SK-N-SH (cell line): Measurements from ENCODE around the gene ECHDC1. TPM values are rescaled to one million over a fixed set of nuclear protein-coding genes. Genes with fewer than 3 reads are reported as not detected.
A peak's percentile ranks its signal among the peaks of the same experiment; 100 is the strongest.

Experiments used
- CTCF ChIA-PET: fragments of 300-600, 350-600 bp; formaldehyde crosslinking; extraction: SDS; loops from one replicate; lab custom pipeline; 2021; lab: Yijun Ruan, JAX
- POLR2A ChIA-PET: fragments of 350-600 bp; sonication (Branson Sonifier 250); formaldehyde crosslinking; extraction: SDS; loops from one replicate; lab custom pipeline; 2020; ENCODE audit warnings: antibody characterized with exemption, inconsistent platforms; lab: Yijun Ruan, JAX
- DNase-seq: peaks from one replicate; pipeline ENCODE4 v3.0.0; 2012
- H2AFZ ChIP-seq: fragments of 200-600 bp; sonication (generic); 2 replicates; pipeline ENCODE4 v1.8.1; 2016; ENCODE audit warnings: antibody characterized with exemption, mild to moderate bottlenecking, low read depth
- H3F3A ChIP-seq: fragments of 200-600 bp; sonication (generic); replicated peaks from 2 replicates; pipeline ENCODE3; 2016; ENCODE audit warnings: antibody characterized with exemption, mild to moderate bottlenecking; ENCODE audit not compliant: insufficient read depth
- H3K27ac ChIP-seq, 2 experiments: fragments of 200-500 bp in 1 of 2; fragments of 200-600 bp in 1 of 2; sonication (Bioruptor generic) in 1 of 2; sonication (generic), shearing (Covaris generic) in 1 of 2; 2 replicates each; pipeline versions ENCODE4 v1.5.1 to v1.6.1; 2014 to 2016; ENCODE audit warnings: low read depth in 2 of 2, inconsistent platforms in 1 of 2, low read length in 1 of 2, mild to moderate bottlenecking in 1 of 2, mixed read lengths in 1 of 2
- H3K27me3 ChIP-seq: fragments of 200-600 bp; sonication (generic), shearing (Covaris generic); 2 replicates; pipeline ENCODE4 v1.6.1; 2016; ENCODE audit warnings: mixed run types; ENCODE audit not compliant: insufficient read depth
- H3K36me3 ChIP-seq, 2 experiments: fragments of 200-500 bp in 1 of 2; fragments of 200-600 bp in 1 of 2; sonication (Bioruptor generic) in 1 of 2; sonication (generic) in 1 of 2; replicated peaks in 1 of 2; 2 replicates each; pipeline versions ENCODE3 to v1.5.1; 2014 to 2016; ENCODE audit warnings: low read length in 1 of 2, mild to moderate bottlenecking in 1 of 2; ENCODE audit not compliant: insufficient read depth in 2 of 2, control insufficient read depth in 1 of 2
- H3K4me1 ChIP-seq, 2 experiments: fragments of 200-500 bp in 1 of 2; fragments of 200-600 bp in 1 of 2; sonication (Bioruptor generic) in 1 of 2; sonication (generic), shearing (Covaris generic) in 1 of 2; 2 replicates each; pipeline versions ENCODE4 v1.5.1 to v1.6.1; 2014 to 2016; ENCODE audit warnings: low read depth in 1 of 2, low read length in 1 of 2, mixed run types in 1 of 2; ENCODE audit not compliant: insufficient read depth in 2 of 2, control insufficient read depth in 1 of 2
- H3K4me2 ChIP-seq: fragments of 200-600 bp; sonication (generic), shearing (Covaris generic); 2 replicates; pipeline ENCODE4 v1.6.1; 2017; ENCODE audit warnings: mixed run types
- H3K4me3 ChIP-seq, 2 experiments: fragments of 200-500 bp in 1 of 2; fragments of 200-600 bp in 1 of 2; sonication (Bioruptor generic) in 1 of 2; sonication (generic), shearing (Covaris generic) in 1 of 2; 2 replicates each; pipeline versions ENCODE4 v1.5.1 to v1.8.1; 2014 to 2016; ENCODE audit warnings: low read depth in 2 of 2, inconsistent platforms in 1 of 2, low read length in 1 of 2, mild to moderate bottlenecking in 1 of 2, mixed read lengths in 1 of 2, moderate library complexity in 1 of 2
- H3K79me2 ChIP-seq: fragments of 200-600 bp; sonication (generic); 2 replicates; pipeline ENCODE4 v1.8.1; 2017; ENCODE audit warnings: mild to moderate bottlenecking; ENCODE audit not compliant: insufficient read depth
- H3K9ac ChIP-seq: fragments of 200-600 bp; sonication (generic); 2 replicates; pipeline ENCODE4 v1.6.1; 2017; ENCODE audit warnings: mixed run types
- H3K9me2 ChIP-seq: fragments of 200-600 bp; sonication (generic); 2 replicates; pipeline ENCODE4 v1.6.1; 2017; ENCODE audit warnings: mixed run types
- H3K9me3 ChIP-seq: fragments of 200-600 bp; sonication (generic); 2 replicates; pipeline ENCODE4 v1.6.1; 2017; ENCODE audit warnings: mixed run types, mild to moderate bottlenecking, moderate library complexity
- H4K20me1 ChIP-seq: fragments of 200-600 bp; sonication (generic); 2 replicates; pipeline ENCODE4 v1.6.1; 2017; ENCODE audit warnings: mild to moderate bottlenecking, mixed run types; ENCODE audit not compliant: insufficient read depth
- CHD2 ChIP-seq: fragments of 150-350 bp; IDR thresholded peaks from 2 replicates; pipeline ENCODE4 v1.6.1; 2018; ENCODE audit warnings: low read length; ENCODE audit not compliant: partially characterized antibody
- FOXJ3 ChIP-seq: sonication (generic); formaldehyde crosslinking; IDR thresholded peaks from 2 replicates; pipeline ENCODE4 v1.5.1; 2020; ENCODE audit warnings: mild to moderate bottlenecking, missing genetic modification reagents
- GABPA ChIP-seq: IDR thresholded peaks from 2 replicates; pipeline ENCODE4 v1.4.0; 2012; ENCODE audit warnings: low read depth, mild to moderate bottlenecking
- IRF3 ChIP-seq: fragments of 150-350 bp; IDR thresholded peaks from 2 replicates; pipeline ENCODE4 v1.6.1; 2016; ENCODE audit warnings: mild to moderate bottlenecking, low read depth, low read length
- NRF1 ChIP-seq: IDR thresholded peaks from 2 replicates; pipeline ENCODE4 v1.6.1; 2012; ENCODE audit warnings: low read depth, mild to moderate bottlenecking, low read length
- PBX3 ChIP-seq: IDR thresholded peaks from 2 replicates; pipeline ENCODE4; 2012
- POLR2AphosphoS5 ChIP-seq: IDR thresholded peaks from 2 replicates; pipeline ENCODE4 v1.6.1; 2012; ENCODE audit warnings: low read depth, low read length
- RFX5 ChIP-seq: IDR thresholded peaks from 2 replicates; pipeline ENCODE4 v1.6.1; 2012; ENCODE audit warnings: mild to moderate bottlenecking, improper control_type of control experiment, low read length
- RXRA ChIP-seq: IDR thresholded peaks from 2 replicates; pipeline ENCODE4 v1.4.0; 2012; ENCODE audit warnings: low read depth, mild to moderate bottlenecking, borderline replicate concordance
- USF2 ChIP-seq: fragments of 150-350 bp; IDR thresholded peaks from 2 replicates; pipeline ENCODE4 v1.6.1; 2017; ENCODE audit warnings: antibody characterized with exemption, low read length, low read depth, borderline replicate concordance
- YY1 ChIP-seq: IDR thresholded peaks from 2 replicates; pipeline ENCODE4 v1.4.0; 2012; ENCODE audit warnings: low read depth, mild to moderate bottlenecking
- ZBTB33 ChIP-seq: IDR thresholded peaks from 2 replicates; pipeline ENCODE4 v1.4.0; 2012; ENCODE audit warnings: low read depth, borderline replicate concordance
- WGBS: methylation state at CpG from one replicate; pipeline ENCODE4 v1.1.6; 2017; ENCODE audit warnings: low lambda C conversion rate; 5-methylcytosine and 5-hydroxymethylcytosine counted together
- polyA plus RNA-seq, 3 experiments: library from polyadenylated mRNA; depleted of rRNA; stranded (reverse); fragments of >200 nt; gene quantifications; 2 replicates each; pipeline ENCODE4 v1.2.3, GENCODE V29; 2012

Gene ECHDC1
- polyA plus RNA-seq, 1 of the 3 experiments (the other 2 are of a cell fraction) = 23.3 TPM

- TF ChIP-seq ZBTB33 (no peak), USF2 (no peak), RFX5 (no peak), IRF3 (no peak)
Measured at GRCh38 chr6:127300411-127300810, 43.0 kb downstream of the ECHDC1 start (continued).

- TF ChIP-seq PBX3 = no peak
- TF ChIP-seq NRF1 = no peak
- no peak for TF ChIP-seq CHD2
- TF ChIP-seq RXRA = no peak
- TF ChIP-seq YY1 = no peak
- TF ChIP-seq IRF3 = no peak
- TF ChIP-seq FOXJ3 (CRISPR knock-in tag) = no peak
- TF ChIP-seq GABPA = no peak
- TF ChIP-seq ZBTB33 = no peak
- no peak for TF ChIP-seq POLR2AphosphoS5
Measured at GRCh38 chr6:127299522-127300240, 43.7 kb downstream of the ECHDC1 start.

More at GRCh38 chr6:127299522-127300240, 43.7 kb downstream of the ECHDC1 start:
- 89% methylated on average over 4 of the region's 4 CpGs for WGBS
- no peak for DNase-seq
- ChIA-PET CTCF (interaction anchor here (1.7 to 1.8 kb wide), 3 partner anchors 27 to 240 kb away, joined by 3 to 6 read pairs (median 5); no protein-coding TSS in a partner anchor), POLR2A (no interaction called here)
- Histone ChIP-seq H3K4me1 (peaks cover 6 to 15% of the 10 kb centered on the region in 2 experiments; a peak in 3 of 4 replicates), H3K4me3 (no peak overlapping the region), H3K9me3 (no peaks in the 10 kb centered on the region), H3K9me2 (no peaks in the 10 kb centered on the region), H3K4me2 (peak overlapping the region; percentile 36; the same call in 1 of the 2 replicates), H3F3A (peaks cover 26% of the 10 kb centered on the region), H3K27me3 (no peaks in the 10 kb centered on the region), H2AFZ (no peak overlapping the region), H3K36me3 (peaks cover 18 to 23% of the 10 kb centered on the region in 2 experiments), H4K20me1 (peaks cover 4% of the 10 kb centered on the region; the same call in 1 of the 2 replicates), H3K27ac (peak overlapping the region; percentile 30 to 73; a peak in 3 of 4 replicates), H3K79me2 (peaks cover 33% of the 10 kb centered on the region), H3K9ac (peak overlapping the region; percentile 22; the same call in 1 of the 2 replicates)
